Medulla oblongata (tissue), 1 donor: ENCODE data around the gene PYCR2.
A peak's percentile ranks its signal among the peaks of the same experiment; 100 is the strongest.

ENCODE experiments used
- DNase-seq: peaks from one replicate; pipeline ENCODE4 v3.0.0-alpha.2; 2015; ENCODE audit errors: extremely low spot score

Gene PYCR2

DNA sequence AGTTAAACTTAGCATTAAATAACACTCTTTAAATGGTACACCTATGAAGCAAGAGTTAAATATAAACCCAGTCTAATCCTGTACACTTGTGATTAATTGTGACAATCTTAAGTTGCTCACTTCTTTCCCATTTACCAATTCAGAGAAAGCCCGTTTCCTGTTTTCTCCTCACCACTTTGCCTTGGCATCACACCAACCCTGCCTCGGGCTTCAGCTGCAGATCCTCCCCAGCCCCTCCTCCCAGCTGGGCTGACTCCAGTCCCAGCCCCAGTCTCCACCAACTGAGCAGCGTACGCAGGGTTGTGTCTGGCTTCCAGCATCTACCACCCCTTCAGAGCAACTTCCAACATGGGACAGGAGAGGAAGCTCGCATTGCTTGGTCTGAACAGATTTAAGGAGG is 4.1 kb downstream of the PYCR2 start:
- peak; percentile 97 for DNase-seq

DNA sequence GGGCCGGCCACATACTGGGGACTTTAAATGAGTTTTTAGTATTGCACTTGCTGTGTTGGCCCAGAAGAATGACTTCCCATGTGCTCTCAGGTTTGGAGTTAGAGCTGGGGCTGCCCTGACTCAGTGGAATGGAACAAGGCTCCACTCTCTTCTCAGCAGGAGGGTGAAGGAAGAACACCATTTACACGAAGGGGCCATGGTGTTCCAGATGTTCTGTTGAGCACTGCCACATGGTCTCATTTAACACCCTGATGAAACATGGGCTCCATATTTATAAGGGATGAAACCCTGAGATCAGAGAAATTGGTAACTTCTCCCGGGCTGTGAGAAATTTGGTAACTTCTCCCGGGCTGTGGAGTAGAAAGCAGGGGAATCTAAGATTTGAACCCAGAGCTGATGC is 5.8 kb downstream of the PYCR2 start:
- DNase-seq: no peak

- DNase-seq: no peak
These were observed 6.5 kb downstream of the PYCR2 start for GRCh38 chr1:225917536-225917935.

DNA sequence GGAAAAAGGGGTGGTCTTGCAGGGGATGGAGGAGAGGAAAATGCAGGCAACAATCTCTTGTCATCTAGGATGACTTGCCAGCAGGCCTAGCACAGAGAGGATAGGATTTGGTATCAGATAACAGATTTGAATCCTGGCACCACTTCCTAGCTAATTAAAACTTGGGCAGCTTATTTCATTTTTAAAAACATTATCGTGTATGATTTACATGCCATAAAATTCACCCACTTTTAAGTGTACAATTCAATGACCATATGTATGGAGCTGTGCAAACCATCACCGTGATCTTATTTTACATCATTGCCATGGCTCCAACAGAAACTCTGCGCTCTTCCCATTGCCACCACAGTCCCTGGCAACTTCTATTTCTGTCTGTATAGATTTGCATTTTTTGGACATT is 6.9 kb downstream of the PYCR2 start:
- no peak for DNase-seq

- no peak for DNase-seq
These were observed 8.5 kb downstream of the PYCR2 start for GRCh38 chr1:225915538-225915991.

- DNase-seq: no peak
These were observed 9.1 kb downstream of the PYCR2 start for GRCh38 chr1:225914947-225915346.

GRCh38 chr1:225914391-225914790 is 9.7 kb downstream of the PYCR2 start:
- DNase-seq: no peak

DNA sequence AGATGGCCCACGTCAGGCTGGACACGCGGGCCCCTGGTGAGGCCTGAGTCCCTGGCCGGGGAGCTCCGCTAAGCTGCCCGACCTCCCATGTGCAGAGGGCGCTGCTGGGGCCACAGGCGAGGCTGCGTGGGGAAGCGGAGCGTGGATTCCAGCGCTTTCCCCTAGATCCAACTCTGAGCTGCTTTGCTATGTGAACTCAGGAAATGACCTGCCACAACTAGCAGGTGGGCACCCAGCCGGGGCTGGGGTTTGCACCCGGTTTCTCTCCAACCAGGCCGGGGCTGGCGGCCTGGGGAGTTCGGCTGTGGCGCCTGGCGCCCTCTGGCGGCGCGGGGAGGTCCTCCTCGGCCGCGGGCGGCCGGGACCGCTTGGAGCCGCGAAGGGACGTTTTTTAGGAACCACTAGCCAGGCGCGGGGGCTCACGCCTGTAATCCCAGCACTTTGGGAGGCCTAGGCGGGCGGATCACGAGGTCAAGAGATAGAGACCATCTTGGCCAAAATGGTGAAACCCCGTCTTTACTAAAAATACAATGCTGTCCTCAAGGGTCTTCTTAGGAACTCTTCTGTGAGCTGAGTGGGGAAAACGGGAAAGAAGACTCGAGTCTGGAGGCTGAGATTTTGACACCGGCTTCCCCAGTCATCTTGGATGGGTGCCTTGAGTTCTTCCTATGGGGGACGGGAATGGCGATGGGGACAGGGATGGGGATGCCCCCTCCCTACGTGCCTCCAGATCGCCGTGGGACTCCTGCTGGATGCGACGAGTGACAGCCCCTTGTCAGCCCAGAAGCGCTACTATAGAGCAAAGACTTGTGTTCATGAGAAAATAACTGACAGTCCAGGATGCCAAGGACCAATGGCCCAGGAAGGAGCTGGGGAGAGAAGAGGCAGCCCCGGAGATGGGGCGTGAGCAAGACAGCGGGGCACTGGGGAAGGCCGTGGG is 12.6 kb downstream of the PYCR2 start:
- DNase-seq: peak; percentile 62

GRCh38 chr1:225909477-225909876 is 14.6 kb downstream of the PYCR2 start:
- DNase-seq: no peak

- no peak for DNase-seq
These were observed 15.3 kb downstream of the PYCR2 start for GRCh38 chr1:225908773-225909172.

GRCh38 chr1:225908013-225908640 is 15.9 kb downstream of the PYCR2 start:
- no peak for DNase-seq

- DNase-seq: no peak
These were observed 16.7 kb downstream of the PYCR2 start for GRCh38 chr1:225907341-225907740.

DNA sequence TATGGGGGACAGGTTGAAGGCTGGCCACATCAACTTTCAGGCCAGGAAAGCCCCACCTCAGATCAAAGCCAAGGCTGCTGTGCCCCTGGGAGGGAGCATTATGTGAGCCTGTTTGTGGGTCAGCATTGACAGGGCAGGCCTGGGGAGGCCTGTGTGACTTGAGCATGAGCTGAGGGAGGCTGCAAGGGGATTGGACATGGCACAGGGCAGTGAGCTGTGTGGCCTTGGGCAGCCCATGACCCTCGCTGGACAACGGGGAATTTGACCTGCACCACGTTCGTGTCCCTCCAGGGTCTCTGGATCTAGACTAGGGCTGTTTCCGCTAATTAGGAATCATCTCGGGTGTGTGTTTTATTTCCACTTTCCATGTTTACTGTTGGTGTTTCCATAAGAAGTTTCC is 17.6 kb downstream of the PYCR2 start:
- DNase-seq: no peak

DNA sequence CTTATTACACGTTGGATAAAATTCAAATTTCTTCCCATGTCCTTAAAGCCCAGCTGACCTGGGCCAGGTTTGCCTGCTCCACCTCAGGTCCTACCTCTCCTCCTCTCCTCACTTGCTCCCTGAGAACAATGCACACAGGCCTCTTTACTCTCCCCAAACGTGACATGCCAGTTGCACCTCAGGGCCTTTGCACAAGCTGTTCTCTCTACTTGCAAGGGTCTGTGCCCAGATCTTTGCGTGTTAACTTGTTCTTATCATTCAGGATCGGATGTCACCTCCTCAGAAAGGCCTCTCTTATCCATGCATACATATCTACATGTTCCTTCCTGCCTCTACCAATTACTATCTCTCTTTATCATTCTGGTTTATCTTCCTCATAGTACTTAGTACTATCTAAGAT is 20.4 kb downstream of the PYCR2 start:
- DNase-seq: no peak

DNA sequence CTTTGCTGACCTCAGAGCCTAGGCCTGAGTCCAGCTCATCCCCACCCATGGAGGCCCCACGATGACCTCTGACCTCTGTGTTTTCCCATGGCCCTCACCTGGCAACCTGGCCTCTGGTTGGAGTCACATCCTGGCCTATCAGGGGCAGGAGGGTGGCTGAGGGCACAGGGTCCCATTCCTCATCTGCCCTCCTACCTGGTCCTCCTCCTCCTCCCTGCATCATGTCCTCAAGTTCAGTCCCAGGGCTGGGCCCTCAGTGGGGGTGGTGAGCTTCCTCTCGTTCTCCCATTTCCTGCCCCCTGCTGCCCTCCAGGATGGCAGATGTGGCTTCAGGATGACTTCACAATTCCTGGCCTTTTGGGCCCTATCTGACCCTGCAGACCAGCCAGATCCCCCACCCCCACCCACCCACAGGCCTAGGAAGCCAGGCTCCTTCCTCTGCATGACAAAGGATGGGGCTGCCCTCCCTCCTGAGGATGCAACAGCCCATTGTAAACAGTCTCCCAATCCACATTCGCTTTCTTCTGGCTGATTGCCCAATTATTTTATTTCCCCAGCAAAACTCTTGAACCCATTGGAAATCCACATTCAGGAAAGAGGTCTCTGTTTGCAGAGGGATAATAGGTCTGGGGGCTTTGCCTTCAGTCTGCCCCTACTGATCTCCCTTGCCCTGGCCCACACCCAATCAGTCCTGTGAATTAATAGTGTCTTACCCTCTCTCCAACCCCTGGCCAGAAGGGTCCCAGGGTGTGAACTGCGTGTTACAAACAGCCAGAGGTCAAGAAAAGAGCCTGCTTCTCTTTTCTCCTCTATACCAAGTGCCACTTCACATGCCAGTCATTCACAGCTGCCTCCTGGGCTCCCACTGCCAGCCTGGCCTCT is 24.8 kb downstream of the PYCR2 start:
- DNase-seq: no peak

DNA sequence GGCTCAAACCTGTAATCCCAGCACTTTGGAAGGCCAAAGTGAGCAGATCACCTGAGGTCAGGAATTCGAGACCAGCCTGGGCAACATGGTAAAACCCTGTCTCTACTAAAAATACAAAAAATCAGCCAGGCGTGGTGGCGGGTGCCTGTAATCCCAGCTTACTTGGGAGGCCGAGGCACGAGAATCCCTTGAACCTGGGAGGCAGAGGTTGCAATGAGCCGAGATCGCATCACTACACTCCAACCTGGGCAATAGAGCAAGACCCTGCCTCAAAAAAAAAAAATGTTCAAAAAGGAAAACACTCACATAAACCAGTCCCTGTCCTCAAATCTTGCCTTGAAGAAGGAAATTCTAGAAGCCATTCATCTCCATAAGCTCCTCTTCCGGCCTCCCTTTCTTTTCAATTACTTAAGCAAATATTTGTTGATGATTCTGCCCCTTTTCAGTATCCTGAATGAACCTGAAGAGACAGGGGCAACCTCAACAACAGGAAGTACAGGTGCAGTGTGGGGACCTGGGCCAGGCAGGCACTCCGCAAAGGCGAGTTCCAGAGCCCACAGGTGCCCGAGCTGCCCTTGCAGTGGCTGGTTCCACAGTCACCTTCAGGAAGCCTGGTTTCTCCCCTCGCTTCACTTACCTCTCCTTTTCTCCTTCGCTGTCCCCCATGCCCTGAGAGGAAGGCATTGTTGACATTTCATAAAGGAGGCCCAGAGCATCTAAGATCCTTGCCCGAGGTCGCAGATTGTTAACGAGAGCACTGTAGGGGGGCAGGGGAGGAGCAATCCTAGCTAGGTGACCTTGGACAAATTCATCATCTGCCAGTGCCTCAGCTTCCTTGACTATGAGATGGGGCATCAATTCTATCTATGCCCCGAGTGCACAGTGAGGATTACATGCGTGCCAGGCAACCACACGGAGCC is 26.2 kb downstream of the PYCR2 start:
- no peak for DNase-seq

- no peak for DNase-seq
These were observed 27.0 kb downstream of the PYCR2 start for GRCh38 chr1:225896937-225897549.

DNA sequence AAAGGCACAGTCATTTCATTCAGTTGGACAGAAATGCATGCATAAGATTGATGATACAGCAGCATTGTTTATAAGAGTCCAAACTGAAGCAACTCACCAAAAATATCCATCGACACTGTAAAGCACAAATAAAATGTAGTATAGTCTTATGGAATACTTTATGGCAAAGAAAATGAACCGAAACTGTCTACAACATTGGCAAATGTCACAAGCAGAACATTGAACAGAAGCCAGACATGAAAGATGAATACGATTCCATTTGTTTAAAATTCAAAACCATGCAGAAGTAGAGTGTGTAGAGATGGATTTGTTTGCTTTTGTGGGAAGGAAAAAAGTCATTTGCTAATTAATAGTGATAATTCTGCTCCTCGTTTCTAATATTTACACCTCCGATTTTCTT is 27.6 kb downstream of the PYCR2 start:
- DNase-seq: no peak

- no peak for DNase-seq
These were observed 31.7 kb downstream of the PYCR2 start for GRCh38 chr1:225892307-225892706.

DNA sequence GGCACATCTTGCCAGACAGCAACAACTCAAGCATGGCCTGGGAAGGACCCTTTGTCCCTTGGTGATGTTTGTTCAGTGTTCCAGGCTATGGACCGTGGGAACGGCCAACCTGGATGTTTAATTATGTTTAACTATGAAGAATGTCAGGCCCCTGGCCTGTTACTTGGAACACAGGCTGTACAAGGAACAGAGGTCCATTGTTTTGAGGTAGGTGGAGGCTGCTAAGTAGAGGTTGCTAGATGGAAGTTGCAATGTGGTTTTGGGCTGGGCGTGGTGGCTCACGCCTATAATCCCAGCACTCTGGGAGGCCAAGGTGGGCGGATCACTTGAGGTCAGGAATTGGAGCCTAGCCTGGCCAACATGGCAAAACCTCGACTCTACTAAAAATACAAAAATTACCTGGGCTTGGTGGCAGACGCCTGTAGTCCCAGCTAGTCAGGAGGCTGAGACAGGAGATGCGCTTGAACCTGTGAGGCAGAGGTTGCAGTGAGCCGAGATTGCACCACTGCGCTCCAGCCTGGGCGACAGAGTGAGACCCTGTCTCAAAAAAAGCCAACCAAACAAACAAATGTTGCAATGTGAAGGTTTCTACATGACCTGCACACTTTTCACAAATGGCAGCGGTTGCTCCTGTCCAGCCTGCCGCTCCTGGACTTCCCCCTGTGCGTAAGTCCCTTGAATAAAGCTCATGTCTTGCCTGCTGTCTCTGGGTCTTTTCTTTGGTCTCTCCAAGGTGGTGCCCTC is 32.6 kb downstream of the PYCR2 start:
- DNase-seq: no peak
